Jurkat, Clone E6-1 (cell line): ENCODE data around the gene SDK2.
A peak's percentile ranks its signal among the peaks of the same experiment; 100 is the strongest.

ENCODE experiments used
- DNase-seq: peaks from one replicate; pipeline ENCODE4 v3.0.0-alpha.2; 2011; ENCODE audit warnings: low read depth, low spot score
- H3K4me3 ChIP-seq: 2 replicates; pipeline ENCODE4 v1.5.1; 2011; ENCODE audit warnings: mild to moderate bottlenecking, low read length, control low read depth, moderate library complexity

The SDK2 gene

GRCh38 chr17:73575470-73576221, 68.6 kb downstream of the SDK2 start:
- DNase-seq: no peak
- no peak overlapping the region for H3K4me3 ChIP-seq

DNA sequence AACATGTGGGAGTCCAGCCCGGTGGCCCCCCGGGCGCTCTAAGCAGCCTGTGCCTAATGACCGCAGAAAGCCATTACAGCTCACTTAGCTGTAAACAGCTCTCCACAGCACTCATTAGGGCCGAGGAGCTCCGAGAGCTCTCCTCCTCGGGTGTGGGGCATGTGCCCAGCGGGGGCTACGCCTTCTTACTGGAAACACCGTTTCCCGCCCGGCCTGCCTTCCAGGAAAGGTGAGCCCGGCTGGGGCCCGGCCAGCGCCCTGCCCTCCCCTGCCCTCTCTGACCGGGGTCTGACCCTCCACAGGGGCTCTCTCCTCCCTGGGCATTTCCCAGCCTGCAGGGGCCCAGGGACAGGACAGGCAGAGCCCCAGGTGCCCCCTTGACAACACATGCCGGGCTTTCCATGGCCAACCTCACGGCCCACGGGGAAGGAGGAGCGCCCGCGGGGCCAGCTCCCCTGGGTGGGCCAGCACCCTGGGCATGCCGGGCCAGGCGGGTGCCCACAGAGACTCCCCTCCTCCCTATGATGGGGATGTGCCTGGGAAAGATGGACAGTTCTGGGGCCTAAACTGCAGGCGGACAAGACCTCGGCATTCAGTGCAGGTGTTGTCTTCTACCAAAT, 72.6 kb downstream of the SDK2 start:
- no peak overlapping the region for H3K4me3 ChIP-seq
- no peak for DNase-seq

GRCh38 chr17:73569762-73570319, 74.4 kb downstream of the SDK2 start:
- DNase-seq: no peak
- H3K4me3 ChIP-seq: no peak overlapping the region

DNA sequence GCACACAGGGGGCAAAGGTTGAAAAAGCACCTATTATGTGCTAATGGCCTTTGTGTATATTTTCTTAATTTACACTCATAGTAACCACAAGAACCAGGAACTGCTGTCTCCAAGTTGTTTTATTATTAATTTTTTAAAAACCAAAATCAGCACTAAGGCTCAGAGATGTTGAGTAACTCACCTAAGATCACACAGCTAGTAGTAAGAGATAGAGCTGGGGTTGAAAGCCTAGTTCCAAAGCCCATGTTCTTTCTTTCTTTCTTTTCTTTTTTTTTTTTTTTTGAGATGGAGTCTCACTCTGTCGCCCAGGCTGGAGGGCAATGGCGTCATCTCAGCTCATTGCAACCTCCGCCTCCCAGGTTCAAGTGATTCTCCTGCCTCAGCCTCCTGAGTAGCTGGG, 75.3 kb downstream of the SDK2 start:
- H3K4me3 ChIP-seq: no peak overlapping the region
- DNase-seq: no peak

- H3K4me3 ChIP-seq: no peak overlapping the region
- DNase-seq: peak; percentile 58
Measured at GRCh38 chr17:73566905-73567782, 77.1 kb downstream of the SDK2 start.

DNA sequence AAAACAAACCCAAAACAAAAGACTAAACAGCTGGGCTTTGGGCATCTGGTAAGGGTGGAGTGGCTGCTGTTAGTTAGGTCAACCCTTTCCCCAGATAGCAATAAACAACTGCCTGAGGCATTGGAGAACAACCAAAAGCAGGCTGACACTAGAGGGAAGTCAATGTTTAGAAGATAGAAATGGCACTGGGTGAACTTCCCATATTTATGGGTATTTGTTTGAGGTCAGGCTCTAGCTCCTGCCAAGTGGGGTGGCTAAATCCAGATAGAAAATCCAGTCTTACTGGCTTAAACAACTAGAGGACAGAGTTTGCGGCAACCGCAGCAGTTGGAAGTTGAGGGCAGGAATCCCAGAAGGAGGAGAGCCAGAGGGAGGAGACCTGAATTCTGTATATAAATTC, 79.4 kb downstream of the SDK2 start:
- DNase-seq: no peak

GRCh38 chr17:73562896-73563295, 81.3 kb downstream of the SDK2 start:
- DNase-seq: no peak

More for the DNA sequence above, 79.4 kb downstream of the SDK2 start:
- no peak overlapping the region for H3K4me3 ChIP-seq

DNA sequence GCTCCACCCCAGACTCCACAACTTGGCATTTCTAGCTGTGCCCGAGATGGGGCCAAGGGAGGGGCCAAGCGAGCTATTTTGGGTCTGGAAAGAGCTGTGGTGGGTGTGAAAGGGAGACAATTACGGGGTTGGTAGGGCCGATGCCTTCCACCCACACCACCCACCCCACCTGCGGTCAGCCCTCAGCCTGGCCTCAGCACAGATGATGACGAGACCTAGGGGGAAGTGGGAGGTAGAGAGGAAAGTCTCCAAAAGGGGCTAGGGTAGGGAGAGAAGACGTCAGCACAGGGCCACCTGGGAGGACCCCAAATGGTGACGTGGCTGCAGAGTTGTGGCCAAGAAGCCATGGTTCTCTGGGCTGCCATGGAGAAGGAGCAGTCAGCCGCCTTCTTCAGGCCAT, 83.1 kb downstream of the SDK2 start:
- no peak overlapping the region for H3K4me3 ChIP-seq
- no peak for DNase-seq

More at GRCh38 chr17:73562896-73563295, 81.3 kb downstream of the SDK2 start:
- no peak overlapping the region for H3K4me3 ChIP-seq

- H3K4me3 ChIP-seq: no peak overlapping the region
- DNase-seq: peak; percentile 23
Measured at GRCh38 chr17:73560661-73561060, 83.6 kb downstream of the SDK2 start.

GRCh38 chr17:73559532-73559931, 84.7 kb downstream of the SDK2 start:
- no peak overlapping the region for H3K4me3 ChIP-seq
- no peak for DNase-seq

DNA sequence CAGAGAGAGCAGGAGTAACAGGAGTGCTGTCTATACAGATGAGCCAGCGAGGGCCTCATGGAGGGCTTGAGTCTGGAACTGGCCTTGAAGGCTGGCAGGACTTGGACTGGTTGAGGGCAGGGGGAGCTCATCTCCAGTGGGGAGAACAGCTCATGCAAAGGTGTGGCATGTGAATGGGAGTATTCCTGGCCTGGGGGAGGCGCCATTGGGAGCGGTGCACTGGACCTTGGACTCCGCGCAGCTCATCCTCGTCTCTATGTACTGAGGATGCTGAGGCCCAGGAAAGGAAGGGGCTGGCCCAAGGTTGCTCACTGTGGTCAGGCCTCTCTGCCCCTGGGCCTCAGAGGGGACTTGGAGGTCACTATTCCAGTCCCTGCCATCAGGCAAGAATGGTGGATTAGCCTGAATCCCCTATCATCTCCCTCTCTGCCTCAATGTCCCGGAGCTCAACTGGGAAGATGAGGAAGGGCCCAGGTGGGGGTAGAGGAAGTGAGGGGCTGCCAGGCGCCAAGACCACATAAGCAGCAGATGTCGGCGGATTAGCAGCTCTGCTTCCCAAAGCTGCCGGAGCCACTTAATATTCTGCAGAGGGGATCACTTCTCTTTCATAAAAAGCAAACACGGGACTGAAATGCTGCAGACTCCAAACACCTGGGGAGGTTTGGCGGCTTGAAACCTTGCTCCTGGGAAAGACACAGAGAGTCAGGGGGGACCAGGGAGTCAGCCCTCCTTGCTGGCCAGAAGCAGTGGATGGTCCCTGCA, 88.9 kb downstream of the SDK2 start:
- H3K4me3 ChIP-seq: no peak overlapping the region
- DNase-seq: no peak

GRCh38 chr17:73554498-73554897, 89.7 kb downstream of the SDK2 start:
- no peak for DNase-seq
- H3K4me3 ChIP-seq: no peak overlapping the region

GRCh38 chr17:73553311-73553710, 90.9 kb downstream of the SDK2 start:
- H3K4me3 ChIP-seq: no peak overlapping the region
- no peak for DNase-seq

- no peak overlapping the region for H3K4me3 ChIP-seq
- DNase-seq: no peak
Measured at GRCh38 chr17:73552300-73553048, 91.8 kb downstream of the SDK2 start.

DNA sequence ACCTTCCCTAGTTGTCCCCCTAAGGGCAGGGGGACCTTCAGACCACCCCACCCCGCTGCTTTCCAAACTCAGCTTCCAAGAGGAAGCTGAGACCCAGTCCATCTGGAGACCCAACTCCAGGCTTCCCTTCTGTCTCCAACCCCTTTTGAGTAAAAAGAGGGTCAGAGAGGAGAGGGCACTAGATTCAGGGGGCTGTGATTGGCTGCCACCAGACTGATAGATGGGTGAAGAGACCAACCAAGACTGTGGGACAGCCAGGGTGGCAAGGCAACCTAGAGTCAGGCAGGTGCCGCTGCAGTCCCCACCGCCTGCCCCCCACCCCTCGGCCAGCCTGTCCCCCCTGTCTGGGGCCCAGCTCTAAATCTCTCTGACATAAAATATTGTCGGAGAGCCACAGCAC, 92.5 kb downstream of the SDK2 start:
- DNase-seq: peak; percentile 25
- no peak overlapping the region for H3K4me3 ChIP-seq

- DNase-seq: no peak
- no peak overlapping the region for H3K4me3 ChIP-seq
Measured at GRCh38 chr17:73551144-73551543, 93.1 kb downstream of the SDK2 start.

DNA sequence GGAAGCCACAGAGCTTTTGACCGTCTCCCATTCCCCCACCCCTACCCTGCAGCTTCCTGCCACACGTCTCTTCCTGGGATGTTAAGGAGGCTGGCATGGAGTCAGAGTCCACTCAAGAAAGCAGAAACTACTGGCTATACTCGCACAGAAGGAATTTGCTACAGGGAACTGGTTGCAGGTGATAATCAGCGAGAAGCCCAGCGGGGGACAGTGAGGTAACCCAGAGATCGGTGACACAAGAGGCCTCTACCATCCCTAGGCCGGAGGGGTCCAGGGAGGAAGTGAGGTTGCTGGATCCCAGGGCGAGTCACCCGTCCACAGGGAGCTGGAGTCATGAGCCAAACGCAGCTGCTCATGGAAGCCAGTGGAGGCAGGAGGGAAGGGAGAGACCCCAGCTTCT, 93.7 kb downstream of the SDK2 start:
- H3K4me3 ChIP-seq: no peak overlapping the region

DNA sequence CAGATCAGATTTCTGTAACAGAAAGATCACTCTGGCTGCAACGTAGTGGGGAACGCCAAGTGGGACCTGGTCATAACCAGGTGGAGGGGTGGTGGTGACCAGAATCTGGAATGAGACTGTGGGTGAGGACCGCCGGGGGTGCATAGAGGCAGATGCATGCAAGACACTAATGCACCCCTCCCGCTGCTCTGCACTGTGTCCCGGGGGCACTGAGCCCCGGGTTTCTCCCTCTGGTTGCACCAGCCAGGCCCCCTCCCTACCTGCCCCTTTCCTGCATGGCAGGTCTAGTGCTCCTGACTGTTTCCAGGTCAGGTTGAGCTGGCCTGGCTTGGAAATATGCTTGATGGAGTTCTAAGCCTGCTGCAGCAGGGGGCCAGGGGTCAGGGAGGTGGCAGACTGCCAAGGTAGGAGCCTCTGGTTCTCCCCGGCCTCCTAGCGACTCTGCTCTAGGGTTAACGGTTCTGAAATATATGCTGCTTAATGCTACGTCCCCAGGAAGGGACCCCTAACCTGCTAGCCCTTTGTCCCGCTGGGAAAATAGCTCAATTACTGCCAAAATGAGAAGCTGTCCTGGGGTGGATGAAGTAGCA, 94.3 kb downstream of the SDK2 start:
- DNase-seq: no peak
- H3K4me3 ChIP-seq: no peak overlapping the region

More for the DNA sequence above, 93.7 kb downstream of the SDK2 start:
- no peak for DNase-seq
